GM19043 (cell line): Measurements from ENCODE around the gene IL5.
"Not testable (repeated sequence)": the region's sequence is repeated elsewhere in the genome, so short reads cannot be mapped to it uniquely, and the experiment has no call there.

Source experiments
- ATAC-seq: cut with Tn5 transposase; IDR thresholded peaks from one replicate; pipeline ENCODE4 v1.9.1; 2021; ENCODE audit warnings: low read depth; ENCODE audit not compliant: unreplicated experiment

The IL5 gene

DNA sequence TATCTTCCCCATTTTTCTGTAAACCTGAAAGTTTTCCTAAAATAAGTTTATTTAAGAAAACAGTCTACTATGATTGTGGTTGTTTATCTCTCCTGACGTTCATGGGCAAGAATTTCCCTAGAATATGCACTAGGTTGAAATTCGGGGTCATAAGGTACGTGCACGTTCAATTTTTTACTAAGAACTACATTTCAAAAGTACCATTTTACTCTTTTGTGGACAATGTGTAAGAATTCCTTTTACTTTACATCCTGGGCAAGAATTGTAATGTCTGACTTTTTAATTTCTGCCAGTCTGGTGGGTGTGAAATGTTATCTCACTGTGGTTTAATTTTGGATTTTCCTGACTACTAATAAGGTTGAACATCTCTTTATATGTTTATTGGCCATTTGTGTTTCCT lies 12.4 kb downstream of the IL5 start:
- ATAC-seq = no peak

DNA sequence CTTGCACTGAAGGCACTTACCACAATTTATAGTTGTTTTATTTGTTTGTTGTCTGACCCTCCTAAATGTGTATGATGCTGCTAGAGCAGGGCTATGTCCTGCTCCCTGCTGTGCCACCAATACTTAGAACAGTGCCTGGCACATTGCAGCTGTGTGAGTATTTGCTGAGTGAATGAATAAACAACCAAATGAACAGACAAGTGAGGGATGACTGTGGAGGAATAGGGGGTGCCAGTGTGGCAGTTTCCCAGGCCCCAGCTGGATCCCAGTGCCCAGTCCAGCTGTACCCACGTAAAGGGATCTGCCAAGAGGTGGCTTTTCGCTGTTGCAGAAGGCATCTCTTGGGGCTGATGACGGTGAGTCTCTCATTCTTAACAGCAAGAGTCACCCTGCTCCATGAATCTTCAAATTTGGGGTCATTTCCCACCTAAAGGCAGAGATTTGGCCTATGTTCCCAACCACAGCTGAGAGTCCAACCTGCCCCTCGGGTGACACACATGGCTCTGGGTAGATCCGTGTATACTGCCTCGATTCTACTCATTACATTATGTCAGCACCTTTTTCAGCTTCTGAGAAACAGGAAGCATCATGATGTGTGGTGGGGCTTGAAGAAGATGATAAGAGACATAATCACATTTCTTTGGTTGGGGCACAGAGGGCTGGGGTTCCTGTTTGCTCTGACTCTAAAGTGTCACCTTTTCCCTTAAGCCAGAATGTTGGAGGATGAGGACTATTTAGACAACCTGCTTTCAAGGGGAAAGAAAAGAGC lies 14.3 kb downstream of the IL5 start:
- ATAC-seq = no peak

DNA sequence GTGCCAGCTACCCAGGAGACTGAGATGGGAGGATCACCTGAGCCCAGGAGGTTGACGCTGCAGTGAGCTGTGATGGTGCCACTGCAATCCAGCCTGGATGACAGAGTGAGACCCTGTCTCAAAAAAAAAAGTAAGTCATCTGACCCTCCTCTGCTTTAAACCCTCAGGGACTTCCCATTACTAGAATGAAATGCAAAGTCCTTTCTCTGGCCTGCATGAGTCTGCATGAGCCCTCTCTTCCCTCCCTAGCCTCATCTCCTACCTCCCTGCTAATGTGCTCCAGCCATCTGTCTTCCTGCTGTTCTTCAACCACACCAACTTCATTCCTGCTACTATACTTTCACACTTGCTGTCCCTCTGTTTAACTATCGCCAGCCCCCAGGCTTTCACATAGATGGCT lies 15.3 kb downstream of the IL5 start:
- ATAC-seq = no peak

DNA sequence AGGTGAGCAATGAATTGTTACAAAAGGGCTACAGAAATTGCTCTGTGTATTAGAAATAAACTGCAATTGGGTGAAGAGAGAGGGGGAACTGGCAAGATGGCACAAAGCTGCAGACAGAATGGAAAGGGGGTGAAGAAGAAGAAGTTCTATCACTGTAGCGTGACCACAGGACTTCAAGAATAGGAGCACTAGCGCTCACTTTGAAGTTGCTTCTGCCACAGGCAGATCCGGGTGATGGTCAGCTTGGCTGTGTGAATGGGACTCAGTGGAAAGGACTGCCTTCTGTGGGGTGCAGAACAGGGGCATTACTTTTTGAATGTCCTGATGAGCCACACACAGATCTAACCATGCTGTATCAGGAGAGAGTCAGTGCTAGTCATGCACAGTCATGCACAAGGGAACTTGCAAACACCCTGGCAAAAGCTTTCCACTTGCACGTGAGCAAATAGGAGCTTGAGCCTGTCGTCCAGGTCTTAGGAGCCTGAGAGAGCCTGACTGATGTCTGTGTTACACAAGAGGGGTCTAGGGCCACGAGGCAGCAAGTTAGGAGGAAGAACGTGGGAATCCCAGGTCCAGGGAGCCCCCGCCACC lies 16.3 kb downstream of the IL5 start:
- ATAC-seq = no peak

DNA sequence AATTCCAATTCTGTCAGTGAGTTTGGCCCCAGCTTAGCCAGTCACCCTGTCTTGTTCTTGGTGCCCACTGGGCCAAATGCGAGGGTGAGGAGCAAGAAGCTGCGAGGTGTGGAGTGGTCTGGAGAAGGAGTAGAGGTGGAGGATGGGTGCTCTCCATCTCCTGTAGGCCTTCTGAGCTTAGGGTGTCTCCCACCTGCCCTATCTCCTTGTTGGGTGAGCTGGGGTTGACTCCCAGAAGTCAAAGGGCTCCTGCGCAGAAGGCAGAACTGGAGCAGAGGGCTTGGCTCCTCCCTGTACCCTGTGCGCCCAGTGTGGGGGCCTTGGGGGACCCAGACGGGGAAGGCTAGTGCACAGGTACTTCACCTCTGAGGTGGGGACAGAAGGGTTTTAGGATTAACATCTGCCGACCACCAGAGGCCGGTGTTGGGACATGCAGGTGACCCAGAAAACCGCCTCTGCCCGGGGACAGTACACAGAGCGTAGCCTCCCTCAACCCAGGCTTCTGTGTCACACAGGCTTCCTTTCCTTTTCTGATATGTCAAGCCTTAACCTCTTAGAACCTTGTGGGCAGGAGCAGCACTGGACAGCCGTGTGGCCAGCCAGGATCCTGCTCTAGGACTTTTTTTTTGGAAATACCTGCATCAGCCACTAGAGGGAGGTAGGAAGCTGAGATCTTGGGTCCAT lies 16.9 kb downstream of the IL5 start:
- ATAC-seq = peak; percentile 38

DNA sequence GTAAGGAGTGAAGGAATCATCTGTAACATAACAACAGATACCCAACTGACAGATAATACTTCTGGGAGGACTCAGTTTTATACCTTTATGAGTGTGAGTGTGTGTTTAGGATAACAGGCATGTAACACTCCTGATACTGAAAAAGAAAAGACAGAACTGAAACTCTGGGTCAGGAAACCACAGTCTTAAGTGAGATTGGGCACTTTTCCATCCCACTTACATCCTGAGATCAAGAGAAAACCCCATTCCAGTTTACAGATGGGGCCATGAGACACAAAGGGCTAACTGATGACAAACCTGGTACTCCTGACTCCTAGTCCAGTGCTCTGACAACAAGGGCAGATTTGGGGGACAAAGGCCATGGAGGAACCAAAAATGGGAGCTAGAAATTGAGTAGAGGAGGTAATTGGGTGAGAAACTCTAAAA lies 18.0 kb downstream of the IL5 start:
- ATAC-seq = peak; percentile 73

DNA sequence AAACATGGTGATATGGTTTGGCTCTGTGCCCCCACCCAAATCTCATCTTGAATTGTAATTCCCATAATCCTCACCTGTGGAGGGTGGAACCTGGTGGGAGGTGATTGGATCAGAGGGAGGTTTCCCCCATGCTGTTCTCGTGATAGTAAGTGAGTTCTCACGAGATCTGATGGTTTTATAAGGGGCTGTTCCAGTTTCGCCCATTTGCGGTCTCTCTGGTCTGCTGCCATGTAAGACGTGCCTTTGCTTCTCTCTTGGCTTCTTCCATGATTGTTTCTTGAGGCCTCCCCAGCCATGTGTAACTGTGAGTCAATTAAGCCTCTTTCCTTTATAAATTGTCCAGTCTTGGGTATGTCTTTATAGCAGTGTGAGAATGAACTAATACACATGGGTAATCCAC lies 18.4 kb downstream of the IL5 start:
- ATAC-seq = not testable (repeated sequence)

DNA sequence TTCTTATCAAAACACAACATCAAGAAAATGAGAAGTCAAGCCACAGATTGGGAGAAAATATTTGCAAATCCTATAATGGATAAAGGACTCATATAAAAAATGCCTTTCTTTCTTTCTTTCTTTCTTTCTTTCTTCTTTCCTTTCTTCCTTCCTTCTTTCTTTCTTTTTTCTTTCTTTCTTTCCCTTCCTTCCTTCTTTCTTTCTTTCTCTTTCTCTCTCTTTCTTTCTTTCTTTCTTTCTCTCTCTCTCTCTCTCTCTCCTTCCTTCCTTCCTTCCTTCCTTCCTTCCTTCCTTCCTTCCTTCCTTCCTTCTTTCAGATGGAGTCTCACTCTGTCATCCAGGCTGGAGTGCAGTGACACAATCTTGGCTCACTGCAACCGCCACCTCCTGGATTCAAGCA lies 21.3 kb downstream of the IL5 start:
- ATAC-seq = not testable (repeated sequence)

DNA sequence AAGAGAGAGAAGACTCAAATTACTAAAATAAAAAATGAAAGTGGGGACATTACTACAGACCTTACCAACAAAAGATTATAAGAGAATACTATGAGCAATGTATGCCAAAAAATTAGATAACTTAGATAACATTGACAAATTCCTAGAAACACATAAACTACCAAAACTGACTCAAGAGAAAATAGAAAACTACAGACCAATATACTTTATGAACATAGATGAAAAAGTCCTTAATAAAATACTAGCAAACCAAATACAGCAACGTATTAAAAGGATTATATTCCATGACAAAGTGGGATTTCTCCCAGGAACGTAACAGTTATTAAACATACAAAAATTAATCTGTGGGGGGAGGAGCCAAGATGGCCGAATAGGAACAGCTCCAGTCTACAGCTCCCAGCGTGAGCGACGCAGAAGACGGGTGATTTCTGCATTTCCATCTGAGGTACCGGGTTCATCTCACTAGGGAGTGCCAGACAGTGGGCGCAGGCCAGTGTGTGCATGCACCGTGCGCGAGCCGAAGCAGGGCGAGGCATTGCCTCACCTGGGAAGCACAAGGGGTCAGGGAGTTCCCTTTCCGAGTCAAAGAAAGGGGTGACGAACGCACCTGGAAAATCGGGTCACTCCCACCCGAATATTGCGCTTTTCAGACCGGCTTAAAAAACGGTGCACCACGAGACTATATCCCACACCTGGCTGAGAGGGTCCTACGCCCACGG lies 29.5 kb downstream of the IL5 start:
- ATAC-seq = not testable (repeated sequence)

DNA sequence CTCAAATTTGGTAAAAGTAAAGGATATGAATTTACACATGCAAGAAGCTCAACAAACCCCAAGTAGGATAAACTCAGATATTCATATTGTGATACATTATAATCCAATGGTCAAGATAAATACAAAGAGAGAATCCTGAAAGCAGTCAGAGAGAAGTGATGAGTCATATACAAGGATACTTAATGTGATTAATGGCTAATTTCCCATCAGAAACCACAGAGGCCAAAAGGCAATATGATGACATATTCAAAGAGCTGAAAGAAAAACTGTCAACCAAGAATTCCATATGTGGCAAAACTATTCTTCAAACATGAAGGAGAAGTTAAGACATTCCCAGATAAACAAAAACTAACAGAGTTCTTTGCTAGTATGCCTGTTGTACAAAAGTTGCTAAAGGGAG lies 33.2 kb downstream of the IL5 start:
- ATAC-seq = no peak

DNA sequence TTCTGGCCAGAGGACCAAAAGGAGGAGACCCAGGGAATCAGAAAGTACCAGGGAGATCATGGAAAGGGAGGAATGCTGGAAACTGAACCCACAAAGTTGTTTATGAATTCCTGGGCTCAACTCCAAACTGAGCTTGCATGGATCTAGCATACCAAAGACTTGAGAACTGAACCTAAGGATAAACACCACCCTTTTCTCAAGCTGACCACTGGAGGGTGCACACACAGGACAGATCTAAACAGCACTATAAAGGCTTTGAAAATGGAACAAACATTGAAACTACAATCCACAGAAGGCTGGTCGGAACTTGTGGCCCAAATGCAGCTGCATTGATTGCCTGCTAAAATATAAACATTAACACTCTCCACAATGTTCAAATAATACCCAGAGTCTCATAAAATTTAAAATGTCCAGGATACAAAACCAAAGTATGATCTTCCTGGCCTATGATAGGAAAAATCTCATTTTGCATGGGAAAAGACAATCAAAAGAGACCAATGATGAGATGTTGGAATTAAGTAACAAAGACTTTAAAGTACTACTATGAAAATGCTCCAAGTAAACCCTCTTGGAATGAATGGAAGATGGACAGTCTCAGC lies 37.1 kb downstream of the IL5 start:
- peak; percentile 56 for ATAC-seq

DNA sequence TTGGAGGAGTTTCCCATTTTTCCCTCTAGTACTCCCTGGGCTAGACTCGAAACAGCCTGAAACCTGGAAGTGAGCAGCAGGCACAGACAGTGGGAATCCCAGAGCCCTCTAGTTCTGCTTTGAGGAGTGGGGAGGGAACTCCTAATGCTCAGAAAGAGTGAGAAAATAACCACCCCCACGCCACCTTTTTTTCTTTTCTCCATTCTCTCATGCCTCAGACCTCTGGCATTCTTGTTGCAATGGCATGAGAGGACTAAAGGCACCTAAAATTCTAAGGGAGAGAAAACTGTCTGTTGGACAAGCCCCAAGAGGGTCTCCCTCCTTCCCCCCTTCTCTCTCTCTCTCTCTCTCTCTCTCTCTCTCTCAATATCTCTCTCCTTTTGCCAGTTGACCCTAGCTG lies 37.7 kb downstream of the IL5 start:
- no peak for ATAC-seq

DNA sequence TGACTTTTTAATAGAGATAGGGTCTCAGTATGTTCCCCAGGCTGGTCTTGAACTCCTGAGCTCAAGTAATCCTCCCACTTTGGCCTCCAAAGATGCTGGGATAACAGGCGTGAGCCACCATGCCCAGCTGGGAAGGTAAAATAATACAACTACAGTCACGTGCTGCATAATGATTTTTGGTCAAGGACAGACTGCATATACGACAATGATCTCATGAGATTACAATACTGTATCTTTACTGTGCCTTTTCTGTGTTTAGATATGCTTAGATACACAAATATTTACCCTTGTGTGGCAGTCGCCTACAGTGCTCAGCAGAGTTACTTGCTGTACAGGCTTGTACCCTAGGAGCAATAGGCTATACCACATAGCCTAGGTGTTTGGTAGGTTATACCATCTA lies 38.6 kb downstream of the IL5 start:
- ATAC-seq = no peak

DNA sequence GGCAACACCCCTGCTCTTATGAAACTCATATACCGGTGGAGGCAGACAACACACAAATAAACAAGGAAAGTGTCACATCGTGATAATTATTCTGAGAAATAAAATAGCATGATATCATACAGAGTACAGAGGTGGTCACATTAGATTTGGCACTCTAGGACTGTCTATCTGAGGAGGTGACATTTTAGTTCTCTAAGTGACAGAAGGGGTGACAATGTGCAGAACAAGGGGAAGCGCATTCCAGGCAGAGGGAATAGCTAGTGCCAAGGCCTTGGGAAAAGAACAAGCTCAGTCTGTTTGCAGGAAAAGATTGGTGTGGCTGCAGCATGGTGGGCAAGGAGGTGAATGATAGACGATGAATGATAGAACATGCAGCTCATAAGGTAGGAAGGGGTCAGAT lies 40.1 kb downstream of the IL5 start:
- ATAC-seq = no peak

DNA sequence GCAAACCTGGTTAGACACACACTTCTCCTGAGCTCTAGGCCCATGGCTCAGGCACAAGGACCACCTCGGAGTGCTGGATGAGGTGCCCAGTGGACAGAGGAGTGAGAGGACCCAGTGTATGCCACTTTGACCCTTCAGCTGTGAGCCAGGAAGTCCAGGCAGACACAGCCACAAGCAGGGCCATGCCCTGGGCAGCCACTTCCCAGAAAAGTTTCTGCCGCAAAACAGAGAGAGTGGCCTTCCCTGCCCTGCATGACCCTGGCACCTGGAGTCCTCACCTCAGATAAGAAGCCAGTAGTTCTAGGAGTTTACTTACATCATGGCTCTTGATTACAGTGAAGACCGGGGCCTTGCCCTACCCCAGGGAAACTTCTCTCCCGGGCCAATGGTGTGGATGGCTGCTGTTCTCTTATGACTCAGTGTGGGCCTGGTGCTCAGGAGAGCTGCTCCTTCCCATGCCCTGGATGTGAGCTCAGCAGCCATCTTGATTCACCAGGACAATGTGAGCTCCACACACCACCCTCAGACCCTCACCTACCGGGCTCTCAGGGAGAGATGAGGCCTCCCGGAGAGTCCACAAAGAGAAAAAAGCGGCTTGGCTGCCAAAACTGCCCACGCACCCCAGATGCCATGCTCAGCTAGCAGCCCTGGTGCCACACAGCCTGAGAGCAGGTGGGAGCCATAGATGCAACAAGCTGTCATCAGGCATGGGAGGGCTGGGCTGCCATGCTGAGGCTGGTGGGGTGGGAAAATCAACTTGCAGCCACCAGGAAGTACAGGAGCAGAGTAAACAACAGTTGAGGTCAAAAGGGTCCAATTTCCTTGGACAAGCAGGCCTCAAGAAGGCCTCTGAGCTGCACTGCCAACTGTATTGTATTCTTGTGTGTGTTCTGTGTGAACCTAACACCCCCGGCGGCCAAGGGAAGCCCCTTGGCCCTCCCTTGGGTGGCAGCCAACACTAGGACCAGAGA lies 41.1 kb downstream of the IL5 start:
- no peak for ATAC-seq

DNA sequence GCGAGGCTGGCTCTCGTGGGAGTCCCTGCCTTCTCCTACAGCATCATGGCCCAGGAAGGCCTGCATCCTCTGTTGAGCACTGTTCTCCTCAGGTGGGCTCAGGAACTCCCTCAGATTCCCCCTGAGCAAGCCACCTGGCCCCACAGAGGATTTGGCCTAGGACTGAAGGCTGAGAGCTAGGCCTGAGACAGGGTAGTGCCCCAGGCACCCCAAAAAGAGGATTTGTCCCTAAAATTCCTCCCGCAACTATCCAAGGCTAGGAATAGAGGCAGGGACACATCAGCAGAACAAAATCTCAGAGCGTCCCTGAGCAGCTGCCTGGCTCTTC lies 41.7 kb downstream of the IL5 start:
- ATAC-seq = no peak

DNA sequence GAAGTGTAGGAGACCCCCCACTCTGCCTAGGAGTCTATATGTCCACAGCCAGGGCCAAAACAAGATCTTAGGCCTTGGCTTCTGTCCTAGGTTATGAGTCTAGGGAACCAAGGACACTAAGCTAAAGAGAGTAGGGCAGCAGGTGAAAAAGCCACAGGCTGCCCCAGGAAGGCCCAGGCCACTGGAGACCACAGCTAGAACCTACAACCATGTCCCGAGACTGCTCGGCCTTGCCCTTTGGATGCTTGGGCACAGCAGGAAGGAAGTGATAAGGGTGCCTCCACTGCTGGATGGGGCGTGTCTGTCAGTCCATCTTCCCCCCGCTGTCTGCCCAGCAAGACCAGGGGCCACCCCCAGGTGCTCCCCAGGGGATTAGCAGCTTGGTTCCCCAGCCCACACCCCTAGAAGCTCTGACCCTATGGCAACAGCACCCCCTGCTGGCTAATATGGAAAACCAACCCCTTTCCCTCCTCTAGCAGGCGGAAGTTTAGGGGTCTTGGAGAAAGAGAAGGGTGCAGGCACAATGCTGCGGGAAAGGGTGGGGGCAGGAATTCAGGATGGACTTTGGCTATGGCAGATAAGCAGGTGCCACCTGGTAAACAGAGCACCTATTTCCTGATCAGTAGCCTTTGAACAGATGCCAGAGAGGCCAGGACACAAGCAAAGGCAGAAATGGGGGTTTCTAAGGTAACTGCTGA lies 42.2 kb downstream of the IL5 start:
- peak; percentile 34 for ATAC-seq

DNA sequence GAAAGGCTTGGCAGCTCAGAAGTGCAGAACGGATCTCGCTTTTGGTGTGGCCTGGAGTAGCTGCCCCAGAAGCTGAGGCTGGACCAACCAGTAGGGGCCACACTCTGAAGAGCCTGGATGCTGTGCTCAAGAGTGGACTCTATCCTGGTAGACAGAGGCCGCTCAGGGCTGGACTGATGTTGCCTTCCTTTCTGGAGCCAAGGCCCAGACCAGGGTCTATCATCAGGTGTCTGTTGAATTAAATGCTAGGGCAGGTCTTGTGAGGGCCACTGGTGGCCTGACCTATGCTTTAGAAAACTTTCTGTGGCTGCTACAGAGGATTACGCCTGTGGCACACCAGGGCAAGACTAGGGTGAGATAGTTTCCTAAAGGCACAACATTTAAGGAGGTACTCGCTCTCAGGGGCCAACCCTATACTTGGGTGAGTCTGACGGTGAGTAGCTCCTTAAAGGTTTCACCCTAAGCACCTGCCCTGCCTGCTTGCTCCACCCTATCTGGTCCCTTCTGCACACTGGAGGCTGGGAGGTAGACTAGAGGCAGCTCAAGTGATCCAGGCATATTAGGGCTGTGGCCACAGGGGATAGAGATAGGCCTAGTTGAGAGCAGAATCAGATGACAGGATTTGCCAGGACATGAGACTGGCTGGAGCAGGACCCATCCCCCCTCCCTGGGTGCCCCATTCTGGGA lies 42.9 kb downstream of the IL5 start:
- no peak for ATAC-seq
